ENCODE results near the gene MMP23B.

GRCh38 chr1:1666526-1666925 lies 34.6 kb downstream of the MMP23B start:
- TF ChIP-seq CTCF (IDR thresholded peaks at IDR 0.05) (no peak), POLR2A (IDR thresholded peaks at IDR 0.05) (no peak), EP300 (IDR thresholded peaks at IDR 0.05) (no peak), POLR2AphosphoS5 (IDR thresholded peaks at IDR 0.05) (no peak)

Data from stomach (tissue), 4 donors.